Medulla oblongata (tissue), 1 donor: ENCODE data around the gene SBF1.
"Not testable (repeated sequence)": the region's sequence is repeated elsewhere in the genome, so short reads cannot be mapped to it uniquely, and the experiment has no call there.

Experiments
- DNase-seq: peaks from one replicate; pipeline ENCODE4 v3.0.0-alpha.2; 2015; ENCODE audit errors: extremely low spot score

SBF1 gene

DNA sequence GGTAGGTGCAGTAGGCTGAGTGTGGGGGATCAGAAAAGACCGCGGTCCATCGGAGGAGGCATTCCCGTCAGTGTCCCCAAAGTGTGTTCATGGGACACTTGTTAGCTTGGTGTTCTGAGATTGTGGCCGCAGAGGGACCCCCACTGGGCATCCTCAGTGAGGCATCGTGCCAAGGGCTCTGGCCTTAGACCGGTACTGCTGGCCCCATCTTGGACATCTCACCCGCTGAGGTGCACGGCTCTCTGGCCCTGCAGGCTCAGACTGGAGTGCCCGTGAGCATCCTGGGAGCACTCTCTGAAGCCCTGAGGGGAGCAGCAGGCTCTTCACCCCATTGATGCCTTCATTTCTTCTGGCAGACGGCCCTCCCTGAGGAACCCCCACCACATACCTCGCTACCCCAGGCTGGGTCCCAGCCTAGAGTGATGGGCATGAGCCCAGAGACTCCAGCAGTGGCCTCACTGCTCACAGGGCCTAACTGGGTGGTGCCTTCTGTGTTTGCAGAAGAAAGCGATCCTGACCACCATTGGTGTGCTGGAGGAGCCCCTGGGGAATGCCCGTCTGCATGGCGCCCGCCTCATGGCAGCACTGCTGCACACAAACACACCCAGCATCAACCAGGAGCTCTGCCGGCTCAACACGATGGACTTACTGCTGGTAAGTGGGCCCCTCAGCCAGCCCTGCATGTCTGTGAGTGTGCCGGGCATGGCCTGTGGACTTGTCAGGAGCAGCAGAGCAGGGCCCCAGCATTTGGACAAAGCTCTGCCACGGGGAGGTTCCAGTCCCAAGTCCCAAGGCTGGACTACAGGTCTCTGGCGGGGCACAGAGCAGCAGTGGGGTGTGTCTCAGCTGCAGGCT is 51.6 kb downstream of the SBF1 start:
- no peak for DNase-seq

DNA sequence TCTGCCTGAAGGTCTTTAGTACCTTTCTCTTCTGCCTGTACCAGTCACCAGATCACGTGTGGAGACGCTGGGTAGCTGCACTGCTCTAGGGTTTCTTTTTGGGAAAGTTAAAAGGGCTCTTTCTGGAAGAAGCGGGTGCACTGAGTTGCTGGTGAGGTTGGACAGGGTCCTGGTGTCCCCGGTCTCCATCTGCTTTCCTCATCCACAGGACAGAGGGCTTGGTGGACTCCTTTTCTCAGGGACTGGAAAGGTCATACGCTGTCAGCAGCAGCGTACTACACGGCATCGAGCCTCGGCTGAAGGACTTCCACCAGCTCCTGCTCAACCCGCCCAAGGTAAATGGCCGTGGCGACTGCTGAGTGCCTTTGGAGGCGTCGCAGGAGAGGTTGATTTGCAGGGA is 52.8 kb downstream of the SBF1 start:
- DNase-seq, result no peak

DNA sequence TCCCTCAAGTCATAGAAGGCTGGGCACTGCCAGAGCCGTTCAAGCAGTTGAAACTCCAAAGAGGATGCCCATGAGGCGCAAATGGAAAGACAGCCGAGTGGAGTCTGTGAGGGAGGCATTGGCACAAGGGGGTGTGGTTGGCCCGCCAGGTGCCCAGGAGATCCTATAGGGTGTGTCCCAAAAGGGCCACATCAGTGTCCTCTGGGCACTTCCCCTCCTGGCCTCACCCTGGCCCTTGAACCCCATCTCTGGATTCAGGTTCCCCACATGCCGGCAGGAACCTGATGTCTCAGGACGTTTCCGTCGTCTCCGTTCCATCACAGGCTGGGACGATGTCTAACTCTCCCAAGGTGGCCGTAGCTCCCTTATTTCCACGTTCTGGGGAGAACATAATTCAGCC is 54.3 kb downstream of the SBF1 start:
- no peak for DNase-seq

DNA sequence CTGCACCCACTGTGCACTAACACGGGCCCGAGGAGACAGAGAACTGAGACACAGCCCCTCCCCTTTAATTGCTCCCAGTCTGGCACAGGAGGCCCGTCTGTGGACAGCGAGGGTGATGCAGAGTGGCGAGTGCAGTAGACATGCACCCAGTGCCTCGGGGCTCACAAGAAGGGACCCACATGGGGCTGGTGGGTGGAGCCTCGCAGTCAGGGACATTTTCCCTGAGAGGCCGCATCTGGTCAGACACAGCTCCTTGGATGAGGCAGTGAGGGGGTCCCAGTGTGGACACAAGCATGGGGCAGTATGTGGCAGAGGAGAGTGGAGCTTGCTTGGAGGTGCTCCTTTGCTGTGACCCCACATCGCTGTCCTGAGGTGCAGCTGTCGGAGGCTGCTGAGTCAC is 54.8 kb downstream of the SBF1 start:
- DNase-seq, result no peak

DNA sequence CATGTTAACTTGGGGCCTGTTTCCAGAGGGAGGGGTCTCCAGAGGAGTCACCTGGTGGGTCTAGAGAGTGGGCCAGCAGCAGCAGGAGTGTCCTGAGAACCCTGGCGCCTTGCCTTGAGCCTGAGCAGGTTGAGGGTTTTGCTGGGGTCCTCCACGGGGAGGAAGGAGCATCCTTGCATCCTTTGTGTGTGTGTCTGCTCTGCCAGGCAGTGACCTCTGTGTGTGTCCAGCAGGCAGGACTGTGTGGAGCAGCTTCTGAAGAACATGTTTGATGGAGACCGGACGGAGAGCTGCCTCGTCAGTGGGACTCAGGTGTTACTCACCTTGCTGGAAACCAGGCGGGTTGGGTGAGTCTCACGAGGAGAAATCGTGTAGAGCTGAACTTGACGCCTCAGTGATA is 55.7 kb downstream of the SBF1 start:
- DNase-seq, result no peak

DNA sequence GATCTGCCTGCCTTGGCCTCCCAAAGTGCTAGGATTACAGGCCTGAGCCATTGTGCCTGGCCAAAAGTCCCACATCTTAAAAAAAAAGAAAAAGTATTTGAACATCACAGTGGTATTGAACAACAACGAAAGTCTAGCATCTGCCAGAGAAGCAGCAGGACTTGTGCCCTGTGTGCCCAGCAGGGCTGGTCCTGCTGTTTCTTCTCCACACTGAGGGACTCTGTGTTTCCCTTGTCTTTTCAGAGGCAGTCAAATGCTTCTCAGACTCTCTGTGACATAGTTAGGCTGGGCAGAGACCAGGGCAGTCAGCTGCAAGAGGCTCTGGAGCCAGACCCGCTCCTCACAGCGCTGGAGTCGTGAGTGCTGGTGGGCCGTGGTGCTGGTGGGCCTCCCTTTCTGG is 56.2 kb downstream of the SBF1 start:
- peak; percentile 82 for DNase-seq

DNA sequence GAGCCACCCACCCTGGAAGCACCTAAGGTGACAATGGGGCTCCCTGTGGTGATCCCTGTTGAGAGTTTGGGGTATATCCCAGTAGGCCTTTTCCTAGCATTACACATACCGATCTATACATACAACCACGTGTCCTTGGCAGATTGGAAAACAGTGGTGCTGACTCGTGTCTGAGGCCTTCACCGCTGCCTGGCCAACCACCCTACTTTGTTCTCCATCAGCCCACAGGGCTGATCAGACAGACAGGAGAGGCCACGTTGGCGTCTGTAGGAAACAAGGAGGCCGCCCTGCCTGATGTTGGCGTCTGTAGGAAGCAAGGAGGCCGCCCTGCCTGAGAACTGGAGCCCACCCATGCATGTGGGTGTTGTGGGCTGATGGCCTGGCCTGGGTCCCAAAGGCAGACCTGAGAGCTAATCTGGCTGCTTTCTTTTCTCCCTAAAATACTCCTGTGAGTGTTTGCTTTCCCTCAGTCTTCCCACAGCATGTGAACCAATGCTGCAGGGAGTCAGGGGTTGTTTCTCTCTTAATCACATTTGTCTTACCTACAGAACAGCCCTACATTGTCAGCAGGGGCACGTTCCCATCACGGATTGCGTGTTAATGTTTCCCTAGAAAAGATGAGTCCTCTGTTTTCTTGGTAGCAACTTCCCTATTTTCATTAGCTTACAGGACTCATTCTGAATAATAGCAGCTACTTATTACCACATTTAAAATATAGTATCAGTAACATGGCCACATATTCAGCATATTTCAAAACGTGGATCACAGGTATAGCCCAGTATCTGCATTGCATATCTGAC is 57.2 kb downstream of the SBF1 start:
- peak; percentile 36 for DNase-seq

DNA sequence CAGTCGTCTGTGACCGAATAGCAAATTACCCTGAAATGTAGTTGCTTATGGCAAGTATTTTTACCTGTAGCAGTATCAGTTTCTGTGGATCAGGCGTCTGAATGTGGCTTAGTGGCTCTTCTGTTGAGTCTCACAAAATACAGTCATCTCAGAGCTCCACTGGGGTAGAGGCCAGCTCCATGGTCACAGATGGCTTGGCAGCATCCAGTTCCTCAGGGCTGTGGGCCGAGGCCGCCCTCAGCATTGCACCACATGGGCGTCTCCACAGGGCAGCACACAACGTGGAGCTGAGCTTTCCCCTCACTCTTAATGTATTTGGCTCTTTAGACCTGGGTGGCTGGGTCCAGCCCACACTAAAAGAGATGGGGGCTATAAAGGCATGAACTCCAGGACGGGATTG is 57.8 kb downstream of the SBF1 start:
- DNase-seq, result no peak

DNA sequence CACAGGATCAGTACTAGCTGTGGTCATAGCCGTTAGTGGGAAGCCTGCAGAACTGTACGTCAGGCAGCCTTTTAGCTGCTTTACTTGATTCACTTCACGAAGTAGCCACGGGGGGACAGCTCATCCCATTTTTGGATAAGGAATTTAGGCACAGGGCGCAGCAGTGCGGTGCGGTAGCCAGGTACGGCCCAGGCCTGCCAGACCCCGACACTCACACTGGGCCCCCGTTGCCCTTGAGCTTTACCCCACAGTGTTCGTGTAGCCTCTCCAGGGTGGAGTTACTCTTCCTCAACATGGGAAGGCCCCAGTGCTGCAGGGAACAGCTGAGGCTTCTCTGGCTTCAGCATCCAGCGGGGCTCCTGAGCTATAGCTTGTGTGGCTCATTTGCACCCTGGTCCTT is 59.4 kb downstream of the SBF1 start:
- DNase-seq, result no peak

DNA sequence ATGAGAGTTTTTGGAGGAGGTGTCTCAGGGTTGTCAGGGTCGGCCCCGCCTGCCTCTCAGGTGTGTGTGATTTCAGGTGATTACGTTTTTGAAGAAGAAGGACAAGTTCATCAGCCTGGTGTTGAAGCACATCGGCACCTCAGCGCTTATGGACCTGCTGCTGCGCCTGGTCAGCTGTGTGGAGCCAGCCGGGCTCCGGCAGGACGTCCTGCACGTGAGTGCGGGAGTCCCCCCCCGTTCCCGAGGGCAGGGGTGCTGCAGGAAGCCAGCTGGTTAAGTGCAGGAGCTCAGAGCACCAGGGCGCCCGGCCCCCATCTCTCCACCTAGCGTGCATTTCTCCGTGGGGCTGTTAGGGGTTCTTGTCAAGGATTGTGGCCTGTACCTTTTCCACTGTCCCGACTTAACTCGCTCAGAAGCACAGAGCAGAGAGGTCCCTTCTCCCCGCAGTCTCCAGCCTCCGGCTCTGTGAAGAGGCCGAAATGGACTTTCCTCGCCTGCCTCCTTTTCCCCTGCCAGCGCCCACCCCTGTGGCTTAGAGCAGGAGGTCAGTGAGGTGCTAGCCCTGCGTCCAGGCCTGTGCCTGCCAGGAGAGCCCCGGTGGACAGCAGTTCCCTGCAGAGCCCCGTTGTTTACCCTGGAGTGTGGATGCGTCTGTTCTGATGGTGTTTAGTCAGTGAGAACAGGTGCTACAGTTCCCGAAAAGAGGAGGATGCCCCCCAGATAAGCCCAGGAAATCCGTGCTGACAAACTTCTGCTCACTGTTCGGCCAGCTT is 60.2 kb downstream of the SBF1 start:
- DNase-seq, result no peak

DNA sequence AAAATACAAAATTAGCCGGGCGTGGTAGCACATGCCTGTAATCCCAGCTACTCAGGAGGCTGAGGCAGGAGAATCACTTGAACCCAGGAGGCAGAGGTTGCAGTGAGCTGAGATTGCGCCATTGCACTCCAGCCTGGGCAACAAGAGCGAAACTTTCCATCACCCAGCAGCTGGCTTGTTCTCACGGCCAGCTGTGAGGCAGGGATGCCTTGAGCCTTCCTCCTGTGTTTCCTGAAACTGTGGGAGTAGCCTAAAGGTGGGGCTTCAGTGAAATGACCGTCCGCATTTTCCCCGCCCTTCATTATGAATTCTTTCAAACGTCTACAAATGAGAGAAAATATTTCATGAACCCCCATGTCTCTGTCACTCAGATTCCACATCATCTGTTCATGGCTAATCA is 65.9 kb downstream of the SBF1 start:
- not testable (repeated sequence) for DNase-seq

DNA sequence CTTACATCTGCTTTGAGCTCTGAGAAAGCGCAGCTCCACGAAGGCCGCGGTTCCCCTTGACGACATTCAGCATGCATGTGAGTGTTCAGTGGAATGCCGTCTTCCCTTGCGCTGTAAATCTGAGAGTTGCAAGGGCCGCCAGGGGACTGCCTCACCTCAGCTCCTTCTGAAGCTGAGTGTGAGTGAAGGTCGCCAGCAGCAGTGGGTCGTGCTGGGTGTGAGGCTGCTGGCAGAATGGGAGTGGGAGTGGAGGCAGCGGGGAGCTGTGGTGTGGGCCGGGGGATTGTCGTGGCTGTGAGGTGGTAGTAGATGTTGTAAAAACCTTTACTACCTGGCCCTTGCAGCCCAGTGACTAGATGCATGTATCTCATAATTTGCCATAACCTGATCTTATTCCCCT is 66.5 kb downstream of the SBF1 start:
- no peak for DNase-seq

DNA sequence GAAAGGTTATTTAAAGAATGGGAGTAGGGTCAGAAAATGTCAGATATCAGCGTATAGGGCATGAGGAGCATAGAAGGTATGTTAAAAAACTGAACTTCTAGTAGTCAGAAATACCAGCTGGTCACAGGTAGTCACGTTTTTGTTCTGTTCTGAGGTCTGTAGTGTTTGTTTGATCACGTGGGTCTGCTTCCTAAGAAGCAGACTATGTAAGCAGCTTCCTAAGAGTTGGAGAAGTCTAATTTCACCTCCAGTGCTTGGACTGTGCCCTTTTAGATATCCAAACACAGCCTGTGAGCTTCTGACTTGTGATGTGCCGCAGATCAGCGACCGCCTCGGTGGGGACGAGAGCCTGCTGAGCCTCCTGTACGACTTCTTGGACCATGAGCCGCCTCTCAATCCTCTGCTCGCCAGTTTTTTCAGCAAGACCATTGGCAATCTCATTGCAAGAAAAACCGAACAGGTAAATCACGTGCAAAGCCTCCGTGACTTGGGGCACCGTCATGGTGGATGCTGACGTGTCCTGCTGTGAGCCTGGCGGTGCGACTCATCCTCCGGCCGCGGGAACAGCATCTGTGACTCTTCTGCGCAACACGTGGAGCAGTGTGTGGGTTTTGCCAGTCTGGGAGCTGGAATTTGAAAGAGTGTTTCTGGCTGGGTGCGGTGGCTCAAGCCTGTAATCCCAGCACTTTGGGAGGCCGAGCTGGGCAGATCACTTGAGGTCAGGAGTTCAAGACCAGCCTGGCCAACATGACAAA is 68.2 kb downstream of the SBF1 start:
- DNase-seq, result no peak

DNA sequence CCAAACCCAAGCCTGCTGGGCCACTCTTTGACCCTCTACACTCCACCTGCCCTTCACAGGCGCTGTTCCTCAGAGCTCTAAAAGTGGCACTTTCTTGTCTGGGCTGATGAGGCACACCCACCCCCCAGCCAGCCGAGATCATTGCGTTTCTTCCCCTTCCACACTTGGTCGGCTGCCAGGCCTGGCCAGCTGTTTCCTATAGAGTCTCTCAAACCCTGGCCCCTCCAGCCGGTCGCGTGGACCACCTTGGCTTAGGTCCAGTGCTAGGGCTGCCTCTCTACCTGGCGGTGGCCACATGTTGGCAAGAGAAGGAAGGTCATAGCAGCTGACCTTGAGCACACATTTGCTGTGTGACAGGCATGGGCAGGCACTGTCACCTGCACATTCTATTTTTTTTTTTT is 71.1 kb downstream of the SBF1 start:
- peak; percentile 83 for DNase-seq

DNA sequence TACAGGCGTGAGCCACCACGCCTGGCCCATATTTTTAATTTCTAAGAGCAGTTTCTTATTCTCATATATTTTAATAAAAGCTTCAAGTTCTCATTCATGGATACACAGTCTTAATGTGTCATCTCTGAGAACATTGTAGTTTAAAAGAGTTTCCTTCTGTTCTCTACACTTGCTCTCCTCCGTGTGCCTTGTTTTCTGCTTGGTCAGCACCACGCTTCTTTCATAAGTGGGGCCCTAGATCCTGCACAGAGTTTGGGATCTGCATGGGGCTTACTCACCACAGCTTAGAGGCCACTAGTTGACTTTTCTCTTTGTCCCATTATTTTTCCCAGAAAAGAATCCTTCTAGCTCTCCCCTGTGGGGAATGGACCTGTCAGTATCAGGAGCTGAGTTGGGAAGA is 72.9 kb downstream of the SBF1 start:
- DNase-seq, result no peak

DNA sequence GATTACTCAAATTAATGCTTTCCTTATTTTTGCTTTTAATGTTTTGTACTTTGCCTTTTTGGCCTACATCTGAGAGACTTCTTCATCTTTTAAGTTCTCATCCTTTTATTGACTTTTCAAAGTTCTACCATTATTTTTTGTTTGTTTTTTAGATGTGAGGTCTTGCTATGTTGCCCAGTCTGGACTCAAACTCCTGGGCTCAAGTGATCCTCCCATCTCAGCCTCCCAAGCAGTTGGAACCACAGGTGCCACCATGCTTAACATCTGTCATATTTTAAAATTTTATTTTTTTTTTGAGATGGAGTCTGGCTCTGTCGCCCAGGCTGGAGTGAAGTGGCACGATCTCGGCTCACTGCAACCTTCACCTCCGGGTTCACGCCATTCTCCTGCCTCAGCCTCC is 73.9 kb downstream of the SBF1 start:
- no peak for DNase-seq

DNA sequence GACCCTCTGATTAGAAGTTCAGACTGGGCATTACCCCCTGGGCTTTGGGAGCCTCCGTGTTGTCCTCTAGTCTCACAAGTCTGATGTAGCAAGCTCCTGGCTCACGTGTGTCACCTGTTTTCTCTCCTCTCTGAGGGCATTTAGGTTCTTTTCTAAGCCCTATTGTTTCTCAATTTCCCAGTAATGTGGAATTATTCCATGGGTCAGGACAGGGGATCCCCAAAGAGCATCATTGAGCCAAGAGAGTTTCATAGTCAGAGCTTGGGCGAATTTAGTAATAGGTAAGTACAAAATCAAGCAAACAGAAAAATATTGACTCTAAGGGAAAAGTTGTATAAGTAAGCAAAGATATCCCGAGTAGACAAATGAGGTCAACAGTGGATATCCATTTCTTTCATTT is 74.4 kb downstream of the SBF1 start:
- DNase-seq, result no peak

DNA sequence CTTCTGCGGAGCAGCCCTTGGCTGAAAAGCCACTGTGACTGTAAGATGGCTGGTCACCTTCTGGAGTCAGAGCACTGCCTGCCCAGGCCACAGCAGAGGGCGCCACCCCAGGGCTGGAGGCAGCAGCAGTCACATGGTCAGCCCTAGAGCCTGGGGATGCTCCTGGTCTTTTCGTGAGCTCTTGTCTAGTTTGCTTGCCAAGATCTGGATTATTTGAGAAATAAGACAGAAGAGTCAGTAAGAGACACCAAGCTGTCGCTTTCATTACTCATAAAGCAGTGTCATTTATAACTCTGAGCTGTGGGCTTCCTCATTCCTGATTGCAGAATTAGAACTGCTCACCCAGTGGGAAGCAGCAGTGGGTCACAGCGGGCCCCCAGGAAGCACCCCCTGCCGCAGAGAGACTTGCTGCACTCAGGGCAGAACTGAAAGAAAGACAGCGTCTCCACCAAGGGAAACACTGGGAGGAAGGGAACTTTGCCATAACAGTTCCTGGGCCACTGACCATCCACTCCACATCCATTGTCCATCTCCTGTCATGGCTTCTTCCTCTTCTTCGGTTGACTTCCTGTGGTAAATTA is 75.0 kb downstream of the SBF1 start:
- peak; percentile 75 for DNase-seq

DNA sequence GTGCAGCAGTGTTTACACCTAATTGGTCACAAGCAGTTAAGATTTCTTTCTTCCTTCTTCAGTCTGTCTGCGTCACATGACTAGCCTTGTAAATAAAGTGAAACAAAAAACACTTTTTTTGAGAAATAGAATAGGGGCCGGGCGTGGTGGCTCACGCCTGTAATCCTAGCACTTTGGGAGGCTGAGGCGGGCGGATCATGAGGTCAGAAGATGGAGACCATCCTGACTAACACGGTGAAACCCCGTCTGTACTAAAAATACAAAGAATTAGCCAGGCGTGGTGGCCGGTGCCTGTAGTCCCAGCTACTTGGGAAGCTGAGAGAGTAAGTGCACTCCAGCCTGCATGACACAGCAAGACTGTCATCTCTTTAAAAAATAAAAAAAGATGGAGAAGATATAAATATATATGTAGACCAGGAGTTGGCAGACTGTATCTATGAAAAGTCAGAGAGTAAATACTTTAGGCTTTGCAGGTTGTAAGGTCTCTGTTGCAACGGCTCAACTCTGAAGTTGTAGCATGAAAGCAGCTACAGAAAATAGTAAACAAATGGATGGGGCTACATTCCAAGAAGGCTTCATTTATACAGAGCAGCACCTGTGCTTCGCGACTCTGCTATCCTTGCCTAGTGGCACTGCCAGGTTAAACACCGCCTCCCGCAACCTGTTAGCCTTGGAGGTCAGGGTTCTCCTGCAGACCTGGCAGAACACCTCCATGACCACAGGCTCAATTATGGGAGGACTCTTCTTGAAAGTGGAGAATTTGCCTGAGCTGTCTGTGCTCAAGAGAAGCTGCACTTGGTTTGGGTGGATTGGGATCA is 75.8 kb downstream of the SBF1 start:
- DNase-seq, result no peak

DNA sequence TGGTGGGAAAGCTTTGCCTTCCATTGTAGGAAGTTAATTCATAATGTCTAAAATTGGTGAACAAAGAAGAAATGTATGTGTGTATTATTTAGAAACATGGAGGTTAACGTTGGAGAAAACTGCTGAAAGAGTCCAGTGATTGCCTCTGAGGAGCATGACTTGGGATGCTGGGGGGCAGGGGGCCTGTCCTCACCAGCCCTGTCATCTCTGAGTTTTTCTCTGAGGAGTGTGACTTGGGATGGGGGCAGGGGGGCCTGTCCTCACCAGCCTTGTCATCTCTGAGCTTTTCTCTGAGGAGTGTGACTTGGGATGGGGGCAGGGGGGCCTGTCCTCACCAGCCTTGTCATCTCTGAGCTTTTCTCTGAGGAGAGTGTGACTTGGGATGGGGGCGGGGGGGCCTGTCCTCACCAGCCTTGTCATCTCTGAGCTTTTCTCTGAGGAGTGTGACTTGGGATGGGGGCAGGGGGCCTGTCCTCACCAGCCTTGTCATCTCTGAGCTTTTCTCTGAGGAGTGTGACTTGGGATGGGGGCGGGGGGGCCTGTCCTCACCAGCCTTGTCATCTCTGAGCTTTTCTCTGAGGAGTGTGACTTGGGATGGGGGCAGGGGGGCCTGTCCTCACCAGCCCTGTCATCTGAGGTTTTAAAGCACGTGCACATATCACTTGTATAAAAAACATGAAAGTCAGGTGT is 77.3 kb downstream of the SBF1 start:
- not testable (repeated sequence) for DNase-seq
